Neural cell (in vitro differentiated cells): Measurements from ENCODE around the gene AMFR. TPM values are rescaled to one million over a fixed set of nuclear protein-coding genes. Genes with fewer than 3 reads are reported as not detected.

Experiments
- H2AFZ ChIP-seq: fragments of 200-600, 300-800 bp; sonication (generic), shearing (Covaris generic); 2 replicates; pipeline ENCODE4 v1.6.0; 2014; ENCODE audit warnings: low read depth, mild to moderate bottlenecking, antibody characterized with exemption, low read length, moderate library complexity
- H3F3A ChIP-seq: fragments of 200-600 bp; shearing (Covaris generic); 2 replicates; pipeline ENCODE4 v1.6.1; 2016; ENCODE audit warnings: mild to moderate bottlenecking, moderate library complexity, mixed read lengths, antibody characterized with exemption, low read length; ENCODE audit not compliant: insufficient read depth, poor library complexity, severe bottlenecking
- H3K27ac ChIP-seq: fragments of 200-600, 300-800 bp; sonication (generic), shearing (Covaris generic); 2 replicates; pipeline ENCODE4 v1.5.1; 2014; ENCODE audit warnings: mild to moderate bottlenecking, low read length, moderate library complexity
- H3K27me3 ChIP-seq: fragments of 300-800, 200-600 bp; sonication (generic), shearing (Covaris generic); 2 replicates; pipeline ENCODE4 v1.6.0; 2014; ENCODE audit warnings: mild to moderate bottlenecking, low read depth, low read length, moderate library complexity; ENCODE audit not compliant: insufficient read depth
- H3K36me3 ChIP-seq: fragments of 300-800, 200-600 bp; sonication (generic), shearing (Covaris generic); 2 replicates; pipeline ENCODE4 v1.5.1; 2014; ENCODE audit warnings: mild to moderate bottlenecking, antibody characterized with exemption, low read length, moderate library complexity; ENCODE audit not compliant: insufficient read depth
- H3K4me2 ChIP-seq: fragments of 300-800, 200-600 bp; sonication (generic), shearing (Covaris generic); 2 replicates; pipeline ENCODE4 v1.6.0; 2014; ENCODE audit warnings: mild to moderate bottlenecking, low read length
- H3K4me3 ChIP-seq: fragments of 300-800, 200-600 bp; sonication (generic), shearing (Covaris generic); 2 replicates; pipeline ENCODE4 v1.5.1; 2014; ENCODE audit warnings: mild to moderate bottlenecking, low read length, moderate library complexity
- H3K79me2 ChIP-seq: fragments of 200-600 bp; shearing (Covaris generic); replicated peaks from 2 replicates; pipeline ENCODE4 v1.6.0; 2014; ENCODE audit warnings: mild to moderate bottlenecking, low read length, moderate library complexity; ENCODE audit not compliant: insufficient read depth
- H3K9ac ChIP-seq: fragments of 300-800, 200-600 bp; sonication (generic), shearing (Covaris generic); 2 replicates; pipeline ENCODE4 v1.6.1; 2016; ENCODE audit warnings: mild to moderate bottlenecking, low read length, mixed read lengths
- H3K9me2 ChIP-seq: fragments of 200-600 bp; shearing (Covaris generic); 2 replicates; pipeline ENCODE4 v1.6.1; 2016; ENCODE audit warnings: mild to moderate bottlenecking, low read length, mixed read lengths; ENCODE audit not compliant: insufficient read depth
- H3K9me3 ChIP-seq: fragments of 200-600, 300-800 bp; sonication (generic), shearing (Covaris generic); 2 replicates; pipeline ENCODE4 v1.6.1; 2016; ENCODE audit warnings: mild to moderate bottlenecking, mixed run types, low read length, moderate library complexity, mixed read lengths
- H4K20me1 ChIP-seq: fragments of 200-600 bp; shearing (Covaris generic); 2 replicates; pipeline ENCODE4 v1.6.1; 2016; ENCODE audit warnings: mild to moderate bottlenecking, mixed run types; ENCODE audit not compliant: insufficient read depth
- EP300 ChIP-seq: fragments of 450-650 bp; conservative IDR thresholded peaks from 2 replicates; pipeline ENCODE4 v1.6.1; 2014; ENCODE audit warnings: antibody characterized with exemption, mild to moderate bottlenecking, moderate library complexity; ENCODE audit not compliant: poor library complexity, severe bottlenecking
- EZH2 ChIP-seq: fragments of 200-600, 300-800 bp; shearing (Covaris generic), sonication (generic); IDR thresholded peaks from 2 replicates; pipeline ENCODE4 v1.6.1; 2014; ENCODE audit warnings: antibody characterized with exemption, low read length, borderline replicate concordance, mild to moderate bottlenecking; ENCODE audit not compliant: insufficient read depth, poor library complexity, severe bottlenecking
- MXI1 ChIP-seq: fragments of 450-650 bp; conservative IDR thresholded peaks from 2 replicates; pipeline ENCODE4 v1.6.1; 2014; ENCODE audit warnings: antibody characterized with exemption, mild to moderate bottlenecking; ENCODE audit not compliant: poor library complexity, severe bottlenecking
- POLR2AphosphoS5 ChIP-seq: IDR thresholded peaks from 2 replicates; pipeline ENCODE4 v1.6.1; 2012
- RAD21 ChIP-seq: fragments of 450-650 bp; conservative IDR thresholded peaks from 2 replicates; pipeline ENCODE4 v1.6.1; 2014; ENCODE audit warnings: antibody characterized with exemption, mild to moderate bottlenecking, moderate library complexity
- SMC3 ChIP-seq: fragments of 450-650 bp; conservative IDR thresholded peaks from 2 replicates; pipeline ENCODE4 v1.6.1; 2014; ENCODE audit warnings: antibody characterized with exemption, mild to moderate bottlenecking, moderate library complexity; ENCODE audit not compliant: poor library complexity
- TAF1 ChIP-seq: IDR thresholded peaks from 2 replicates; pipeline ENCODE4 v1.6.1; 2012; ENCODE audit warnings: low read depth
- polyA plus RNA-seq: library from polyadenylated mRNA; depleted of rRNA; stranded (reverse); fragments of >200 nt; gene quantifications from 2 replicates; pipeline ENCODE4 v1.2.3, GENCODE V29; 2014
- TF ChIP-seq, protein P1 (sequence below): fragments of 450-650 bp; IDR thresholded peaks from 2 replicates; pipeline ENCODE4 v1.5.1; 2014; ENCODE audit warnings: antibody characterized with exemption, mild to moderate bottlenecking, moderate library complexity; ENCODE audit not compliant: poor library complexity, severe bottlenecking
- TF ChIP-seq, protein P2 (sequence below): IDR thresholded peaks from 2 replicates; pipeline ENCODE4 v1.6.1; 2012; ENCODE audit warnings: borderline replicate concordance

The AMFR gene
- polyA plus RNA-seq, 1 donor from 2014 or later, result 101 TPM

DNA sequence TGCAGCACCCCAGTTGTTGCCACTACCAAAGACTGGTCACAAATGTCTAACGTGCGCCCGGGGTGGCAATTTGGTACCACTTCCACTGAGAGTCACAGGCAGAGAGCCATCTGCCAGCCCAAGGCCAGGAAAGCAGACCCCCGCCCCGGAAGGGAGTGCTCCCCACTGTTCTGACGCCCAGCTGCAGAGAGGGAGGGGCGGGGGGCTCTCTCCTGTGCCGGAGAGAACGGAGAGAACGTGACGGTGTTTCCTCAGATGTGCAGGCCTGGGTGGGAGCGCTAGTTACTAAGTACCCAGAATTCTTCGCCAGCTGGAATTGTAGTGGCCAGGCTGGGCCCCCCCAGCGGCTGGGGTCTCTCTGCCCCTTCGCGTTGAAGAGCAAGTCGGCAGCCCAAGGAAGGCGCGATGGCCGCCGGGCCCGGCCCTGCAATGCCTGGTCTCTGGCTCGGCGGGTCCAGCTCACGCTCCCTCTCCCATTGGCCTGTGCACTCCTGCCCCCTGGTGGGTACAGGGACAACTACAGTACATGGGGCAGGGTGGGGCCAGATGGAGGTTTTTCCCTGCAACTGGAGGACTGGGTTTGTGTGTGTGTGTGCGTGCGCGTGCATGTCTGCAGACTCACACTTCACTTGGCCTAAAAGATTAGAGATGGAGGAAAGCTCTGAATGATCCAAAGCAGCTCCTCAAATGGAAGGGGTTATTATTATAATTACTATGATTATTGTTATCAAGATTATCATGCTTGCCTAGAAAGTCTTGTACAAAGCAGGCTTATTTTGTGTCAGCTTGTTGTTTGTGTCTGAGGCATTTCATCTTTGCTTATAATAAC lies 107.1 kb downstream of the AMFR start:
- Histone ChIP-seq H3K79me2 (no peaks in the 10 kb centered on the region), H3K36me3 (peaks cover 4% of the 10 kb centered on the region), H3K9me2 (no peaks in the 10 kb centered on the region), H3K9ac (peak overlapping the region; percentile 41), H3K4me3 (peak overlapping the region; percentile 38), H3K9me3 (no peaks in the 10 kb centered on the region), H3K27me3 (no peaks in the 10 kb centered on the region), H3K27ac (peak overlapping the region; percentile 37), H3F3A (no peaks in the 10 kb centered on the region), H4K20me1 (peaks cover 3% of the 10 kb centered on the region), H2AFZ (no peak overlapping the region), H3K4me2 (no peak overlapping the region)
- TF ChIP-seq MXI1 (peak; percentile 15), SMC3 (peak; percentile 95), TAF1 (no peak), RAD21 (peak; percentile 96), POLR2AphosphoS5 (peak; percentile 17), EZH2 (no peak)
- TF ChIP-seq, protein P1, sequence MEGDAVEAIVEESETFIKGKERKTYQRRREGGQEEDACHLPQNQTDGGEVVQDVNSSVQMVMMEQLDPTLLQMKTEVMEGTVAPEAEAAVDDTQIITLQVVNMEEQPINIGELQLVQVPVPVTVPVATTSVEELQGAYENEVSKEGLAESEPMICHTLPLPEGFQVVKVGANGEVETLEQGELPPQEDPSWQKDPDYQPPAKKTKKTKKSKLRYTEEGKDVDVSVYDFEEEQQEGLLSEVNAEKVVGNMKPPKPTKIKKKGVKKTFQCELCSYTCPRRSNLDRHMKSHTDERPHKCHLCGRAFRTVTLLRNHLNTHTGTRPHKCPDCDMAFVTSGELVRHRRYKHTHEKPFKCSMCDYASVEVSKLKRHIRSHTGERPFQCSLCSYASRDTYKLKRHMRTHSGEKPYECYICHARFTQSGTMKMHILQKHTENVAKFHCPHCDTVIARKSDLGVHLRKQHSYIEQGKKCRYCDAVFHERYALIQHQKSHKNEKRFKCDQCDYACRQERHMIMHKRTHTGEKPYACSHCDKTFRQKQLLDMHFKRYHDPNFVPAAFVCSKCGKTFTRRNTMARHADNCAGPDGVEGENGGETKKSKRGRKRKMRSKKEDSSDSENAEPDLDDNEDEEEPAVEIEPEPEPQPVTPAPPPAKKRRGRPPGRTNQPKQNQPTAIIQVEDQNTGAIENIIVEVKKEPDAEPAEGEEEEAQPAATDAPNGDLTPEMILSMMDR, result peak; percentile 95

DNA sequence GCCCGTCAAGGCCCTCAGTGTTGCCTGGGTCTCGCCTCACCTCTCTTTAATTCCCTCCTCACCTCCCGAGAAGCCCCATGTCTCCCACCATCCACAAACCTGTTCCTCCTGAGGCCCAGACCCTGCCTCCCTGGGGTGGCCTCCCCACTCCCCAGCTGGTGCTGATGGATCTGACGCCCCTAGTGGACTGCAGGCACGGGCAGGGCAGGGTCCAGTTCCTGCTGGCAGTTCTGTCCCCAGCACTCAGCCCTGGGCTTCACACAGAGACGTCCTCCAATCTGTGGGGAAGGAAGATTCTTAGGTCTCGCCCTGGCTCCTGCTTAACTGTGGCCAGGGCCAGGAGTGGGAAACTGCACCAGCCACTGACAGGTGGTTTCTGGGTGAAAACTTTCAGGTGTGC lies 108.8 kb downstream of the AMFR start:
- no peak overlapping the region for H3K9ac ChIP-seq
- H4K20me1 ChIP-seq, result peaks cover 3% of the 10 kb centered on the region
- H3K27me3 ChIP-seq, result no peaks in the 10 kb centered on the region
- TF ChIP-seq MXI1 (no peak), EP300 (no peak), EZH2 (no peak), RAD21 (no peak)
- H3K9me2 ChIP-seq, result no peaks in the 10 kb centered on the region
- no peak overlapping the region for H3K4me2 ChIP-seq
- no peaks in the 10 kb centered on the region for H3K9me3 ChIP-seq
- no peaks in the 10 kb centered on the region for H3K79me2 ChIP-seq
- H2AFZ ChIP-seq, result no peak overlapping the region
- H3F3A ChIP-seq, result no peaks in the 10 kb centered on the region
- H3K36me3 ChIP-seq, result no peaks in the 10 kb centered on the region
- no peak overlapping the region for H3K27ac ChIP-seq
- no peak overlapping the region for H3K4me3 ChIP-seq

DNA sequence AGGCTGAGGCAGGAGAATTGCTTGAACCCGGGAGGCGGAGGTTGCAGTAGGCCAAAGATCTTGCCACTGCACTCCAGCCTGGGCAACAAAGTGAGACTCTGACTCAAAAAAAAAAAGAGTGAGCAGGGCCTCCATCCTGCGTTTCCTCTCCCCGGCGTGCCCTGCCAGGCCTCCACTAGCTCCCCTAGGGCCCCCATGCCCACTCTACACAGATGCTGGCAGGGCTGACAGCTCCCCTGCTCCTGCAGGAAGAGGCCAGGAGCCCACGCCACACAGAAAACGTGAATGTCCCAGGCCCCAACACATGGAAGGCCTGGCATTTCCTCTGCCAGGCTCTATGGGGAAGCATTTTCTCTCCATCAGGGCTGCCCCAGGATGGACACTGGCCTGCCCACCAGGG lies 109.4 kb downstream of the AMFR start:
- Histone ChIP-seq H4K20me1 (peaks cover 3% of the 10 kb centered on the region), H2AFZ (no peak overlapping the region), H3K9me3 (no peaks in the 10 kb centered on the region), H3K9me2 (no peaks in the 10 kb centered on the region), H3F3A (no peaks in the 10 kb centered on the region), H3K36me3 (no peaks in the 10 kb centered on the region), H3K27ac (no peak overlapping the region), H3K4me3 (no peak overlapping the region), H3K79me2 (no peaks in the 10 kb centered on the region), H3K4me2 (no peak overlapping the region), H3K9ac (no peak overlapping the region), H3K27me3 (no peaks in the 10 kb centered on the region)
- TF ChIP-seq EZH2 (no peak), SMC3 (no peak), TAF1 (no peak), RAD21 (no peak), EP300 (no peak), MXI1 (no peak), POLR2AphosphoS5 (no peak)
- TF ChIP-seq, protein P1, result no peak
- TF ChIP-seq, protein P2, sequence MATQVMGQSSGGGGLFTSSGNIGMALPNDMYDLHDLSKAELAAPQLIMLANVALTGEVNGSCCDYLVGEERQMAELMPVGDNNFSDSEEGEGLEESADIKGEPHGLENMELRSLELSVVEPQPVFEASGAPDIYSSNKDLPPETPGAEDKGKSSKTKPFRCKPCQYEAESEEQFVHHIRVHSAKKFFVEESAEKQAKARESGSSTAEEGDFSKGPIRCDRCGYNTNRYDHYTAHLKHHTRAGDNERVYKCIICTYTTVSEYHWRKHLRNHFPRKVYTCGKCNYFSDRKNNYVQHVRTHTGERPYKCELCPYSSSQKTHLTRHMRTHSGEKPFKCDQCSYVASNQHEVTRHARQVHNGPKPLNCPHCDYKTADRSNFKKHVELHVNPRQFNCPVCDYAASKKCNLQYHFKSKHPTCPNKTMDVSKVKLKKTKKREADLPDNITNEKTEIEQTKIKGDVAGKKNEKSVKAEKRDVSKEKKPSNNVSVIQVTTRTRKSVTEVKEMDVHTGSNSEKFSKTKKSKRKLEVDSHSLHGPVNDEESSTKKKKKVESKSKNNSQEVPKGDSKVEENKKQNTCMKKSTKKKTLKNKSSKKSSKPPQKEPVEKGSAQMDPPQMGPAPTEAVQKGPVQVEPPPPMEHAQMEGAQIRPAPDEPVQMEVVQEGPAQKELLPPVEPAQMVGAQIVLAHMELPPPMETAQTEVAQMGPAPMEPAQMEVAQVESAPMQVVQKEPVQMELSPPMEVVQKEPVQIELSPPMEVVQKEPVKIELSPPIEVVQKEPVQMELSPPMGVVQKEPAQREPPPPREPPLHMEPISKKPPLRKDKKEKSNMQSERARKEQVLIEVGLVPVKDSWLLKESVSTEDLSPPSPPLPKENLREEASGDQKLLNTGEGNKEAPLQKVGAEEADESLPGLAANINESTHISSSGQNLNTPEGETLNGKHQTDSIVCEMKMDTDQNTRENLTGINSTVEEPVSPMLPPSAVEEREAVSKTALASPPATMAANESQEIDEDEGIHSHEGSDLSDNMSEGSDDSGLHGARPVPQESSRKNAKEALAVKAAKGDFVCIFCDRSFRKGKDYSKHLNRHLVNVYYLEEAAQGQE, result no peak
